Stimulated activated naive CD4-positive, alpha-beta T cell (primary cell): ENCODE results near the gene SETD7.
"Not testable (repeated sequence)": the region's sequence is repeated elsewhere in the genome, so short reads cannot be mapped to it uniquely, and the experiment has no call there.

Experiments used
- DNase-seq, 6 experiments: peaks; one replicate each; lab custom pipeline; 2025; lab: John Stamatoyannopoulos, UW

Gene SETD7

DNA sequence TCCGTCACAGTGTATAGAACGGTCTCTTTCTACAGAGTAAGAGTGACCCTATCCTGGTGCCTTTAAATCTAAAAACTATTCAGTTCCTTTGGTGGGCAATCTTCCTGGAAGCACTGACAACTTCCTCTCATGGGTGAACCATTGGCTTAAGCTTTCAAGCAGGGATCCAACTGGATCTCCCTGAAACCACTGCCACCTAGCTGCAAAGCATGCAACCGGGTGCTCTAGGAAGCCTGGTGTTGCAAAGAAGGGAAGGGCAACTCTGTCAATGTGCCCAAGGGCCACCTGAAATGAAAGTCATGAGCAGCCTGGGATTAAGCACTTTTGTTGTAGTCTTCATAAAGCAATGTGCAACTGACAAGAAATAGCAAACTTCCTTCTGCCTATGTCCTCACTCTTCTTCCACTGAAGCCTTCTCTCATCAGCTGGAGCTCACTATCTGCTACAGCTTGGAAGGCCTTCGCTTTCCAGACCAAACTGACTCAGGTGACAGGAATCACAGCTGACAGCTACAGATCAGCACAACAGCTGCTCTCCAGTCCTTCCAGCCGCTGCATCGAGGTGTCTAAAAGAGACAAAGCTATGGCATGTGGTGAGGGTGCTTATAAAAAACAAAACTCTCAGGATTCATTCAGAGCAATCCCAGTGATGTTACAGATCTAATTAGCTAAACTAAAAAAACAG lies 46.1 kb downstream of the SETD7 start:
- peak in 1 of 6 experiments; percentile 6 for DNase-seq

- DNase-seq, result no peak
Observed at GRCh38 chr4:139508581-139509237, 47.3 kb downstream of the SETD7 start.

GRCh38 chr4:139506774-139507173 lies 49.2 kb downstream of the SETD7 start:
- no peak for DNase-seq

DNA sequence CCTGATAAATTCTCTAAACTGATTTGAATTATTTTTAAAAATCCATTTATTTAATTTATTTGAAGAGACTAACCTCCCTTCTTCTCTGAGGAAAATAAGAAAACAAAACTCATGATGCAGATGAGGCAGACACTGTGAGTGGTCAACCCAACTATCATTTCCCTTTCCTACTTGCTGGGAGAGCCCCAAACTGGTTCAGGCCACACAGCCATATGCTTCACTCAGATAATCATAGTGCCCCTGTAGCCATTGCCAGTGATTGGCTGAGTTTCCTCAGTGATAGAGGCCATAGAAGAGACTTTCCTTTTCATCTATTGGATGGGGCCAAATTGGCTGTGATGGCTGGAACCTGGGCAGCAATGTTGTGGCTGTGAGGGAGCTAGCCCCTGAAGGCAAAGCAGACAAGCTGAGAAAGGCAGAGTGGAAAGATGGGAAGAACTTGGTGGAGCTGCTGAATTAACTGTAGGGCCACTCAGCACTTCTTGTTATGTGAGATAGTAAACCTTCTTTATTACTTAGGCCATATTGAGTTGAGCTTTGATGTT lies 52.3 kb downstream of the SETD7 start:
- no peak for DNase-seq

GRCh38 chr4:139501927-139502899 lies 53.8 kb downstream of the SETD7 start:
- no peak for DNase-seq

- DNase-seq, result no peak
Observed at GRCh38 chr4:139501527-139501926, 54.5 kb downstream of the SETD7 start.

- no peak for DNase-seq
Observed at GRCh38 chr4:139501117-139501516, 54.9 kb downstream of the SETD7 start.

- no peak for DNase-seq
Observed at GRCh38 chr4:139499186-139499585, 56.8 kb downstream of the SETD7 start.

DNA sequence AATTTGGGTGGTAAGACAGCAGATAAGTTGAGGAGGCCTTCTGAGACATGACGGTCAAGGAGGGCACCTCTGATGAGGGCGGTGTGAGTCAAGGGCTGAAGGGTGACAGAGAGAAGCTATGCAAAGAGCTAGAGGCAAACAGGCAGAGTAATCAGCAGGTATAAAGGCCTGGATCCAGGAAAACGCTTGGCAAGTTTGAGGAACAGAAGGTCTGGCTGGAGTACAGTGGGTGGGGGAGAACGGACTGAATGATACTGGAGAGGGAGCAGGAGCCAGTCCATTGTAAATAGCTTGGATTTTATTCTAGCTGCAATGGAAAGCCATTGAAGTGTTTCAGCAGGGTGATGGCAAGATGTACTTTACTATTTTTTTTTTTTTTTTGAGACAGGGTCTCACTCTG lies 62.8 kb downstream of the SETD7 start:
- DNase-seq, result no peak

DNA sequence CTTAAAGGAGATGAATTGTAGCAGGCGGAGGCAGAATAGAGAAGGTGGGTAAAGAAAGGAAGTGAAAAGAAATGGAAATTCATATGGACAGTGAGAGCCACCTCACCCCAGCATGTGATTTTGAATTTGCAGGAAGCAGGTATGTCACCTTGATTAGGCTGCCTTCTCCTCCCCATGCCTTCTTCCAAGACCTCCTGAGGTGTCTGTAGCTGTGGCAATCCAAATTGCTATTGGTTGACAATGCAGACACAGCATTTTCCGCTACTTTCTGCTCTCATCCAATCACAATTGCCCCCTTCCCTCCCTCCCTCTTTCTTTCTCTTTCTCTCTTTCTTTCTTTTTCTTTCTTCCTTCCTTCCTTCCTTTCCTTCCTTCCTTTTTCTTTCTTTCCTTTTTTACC lies 63.6 kb downstream of the SETD7 start:
- DNase-seq, result no peak

GRCh38 chr4:139489638-139490037 lies 66.4 kb downstream of the SETD7 start:
- no peak for DNase-seq

DNA sequence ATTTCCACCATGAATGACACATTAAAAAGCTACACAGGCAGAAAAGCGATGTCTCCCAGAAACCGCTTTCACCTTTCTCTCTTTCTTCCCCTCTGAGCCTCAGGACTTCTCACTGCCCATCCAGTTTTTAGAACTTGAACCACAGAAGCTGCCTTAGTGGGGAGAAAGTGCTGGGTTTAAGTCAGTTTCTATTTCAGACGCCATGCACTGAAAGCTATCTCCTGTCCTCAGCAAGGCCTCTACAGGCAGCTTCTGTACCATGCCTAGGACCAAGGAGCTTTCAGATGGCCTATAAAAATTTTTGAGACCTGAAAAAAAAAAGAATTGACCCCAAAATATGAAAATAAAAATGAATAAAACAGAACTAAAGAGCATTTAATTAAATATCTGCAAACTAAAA lies 67.6 kb downstream of the SETD7 start:
- no peak for DNase-seq

GRCh38 chr4:139484783-139485311 lies 71.2 kb downstream of the SETD7 start:
- DNase-seq, result no peak

DNA sequence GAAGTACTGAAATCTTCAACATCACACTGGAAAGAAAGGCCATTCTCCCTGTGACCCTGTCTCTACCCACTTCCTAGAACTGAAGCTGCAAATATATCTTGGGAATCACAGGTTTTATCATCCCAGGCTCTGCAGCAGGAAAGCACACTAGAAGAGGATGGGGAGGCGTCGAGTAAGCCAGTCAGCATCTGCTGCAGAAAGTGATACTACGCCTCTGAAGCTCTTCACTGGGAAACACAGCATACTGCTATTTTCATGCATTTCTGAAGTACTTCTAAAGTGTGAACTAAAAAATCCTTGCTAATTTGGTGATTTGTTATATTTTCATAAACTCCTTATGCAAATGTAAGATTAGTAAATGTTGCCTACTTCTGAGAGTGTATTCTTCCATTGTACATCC lies 73.0 kb downstream of the SETD7 start:
- DNase-seq, result no peak

DNA sequence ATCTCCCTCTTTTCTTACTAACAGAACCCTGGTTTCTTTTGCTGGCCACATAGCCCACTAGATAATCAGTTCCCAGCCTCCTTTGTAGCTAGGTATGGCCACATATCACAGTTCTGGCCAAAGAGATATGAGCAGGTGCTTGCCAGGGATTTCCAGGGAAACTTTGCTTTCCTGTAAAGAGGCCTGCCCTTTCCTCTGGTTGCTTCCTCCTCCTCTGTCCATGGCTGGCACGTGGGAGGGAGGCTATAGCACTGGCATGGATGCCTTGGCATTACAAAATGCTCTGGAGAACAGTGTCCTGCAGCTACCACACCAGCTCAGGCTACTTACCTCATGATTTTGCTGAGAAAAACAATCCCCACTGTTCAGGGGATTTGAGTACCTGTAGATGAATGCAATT lies 74.6 kb downstream of the SETD7 start:
- no peak for DNase-seq

- DNase-seq, result no peak
Observed at GRCh38 chr4:139476363-139476762, 79.7 kb downstream of the SETD7 start.

DNA sequence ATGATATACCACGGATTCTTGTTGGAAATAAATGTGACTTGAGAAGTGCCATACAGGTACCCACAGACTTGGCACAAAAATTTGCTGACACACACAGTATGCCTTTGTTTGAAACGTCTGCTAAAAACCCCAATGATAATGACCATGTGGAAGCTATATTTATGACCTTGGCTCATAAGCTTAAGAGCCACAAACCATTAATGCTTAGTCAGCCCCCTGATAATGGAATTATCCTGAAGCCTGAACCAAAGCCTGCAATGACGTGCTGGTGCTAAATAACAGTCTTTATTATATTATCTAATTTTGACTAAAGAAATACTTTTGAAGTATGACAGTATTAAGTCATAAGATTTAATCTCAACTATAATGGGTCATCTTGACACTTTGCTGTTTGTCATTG lies 83.2 kb downstream of the SETD7 start:
- no peak for DNase-seq

- no peak for DNase-seq
Observed at GRCh38 chr4:139470997-139471665, 84.9 kb downstream of the SETD7 start.

DNA sequence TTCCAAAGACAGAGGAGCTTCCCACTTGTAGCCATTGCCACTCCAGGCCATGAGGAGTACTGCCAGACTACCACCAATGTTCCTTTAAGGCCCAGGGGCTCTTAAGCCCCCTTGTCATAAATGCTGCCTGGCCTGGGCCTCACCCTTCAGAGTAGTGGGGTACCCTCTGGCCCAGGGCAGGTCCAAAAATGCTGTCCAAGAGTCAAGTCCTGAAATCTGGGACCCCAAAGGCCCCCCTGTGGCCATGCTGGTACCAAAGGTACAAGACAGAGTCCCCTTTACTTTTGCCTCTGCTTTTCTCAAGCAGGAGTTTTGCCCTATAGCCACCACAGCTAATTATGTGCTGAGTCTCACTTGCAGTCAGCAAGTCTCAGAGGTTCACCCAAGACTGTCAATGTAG lies 85.7 kb downstream of the SETD7 start:
- DNase-seq, result no peak

GRCh38 chr4:139469869-139470268 lies 86.2 kb downstream of the SETD7 start:
- no peak for DNase-seq

- DNase-seq, result no peak
Observed at GRCh38 chr4:139469216-139469615, 86.8 kb downstream of the SETD7 start.

DNA sequence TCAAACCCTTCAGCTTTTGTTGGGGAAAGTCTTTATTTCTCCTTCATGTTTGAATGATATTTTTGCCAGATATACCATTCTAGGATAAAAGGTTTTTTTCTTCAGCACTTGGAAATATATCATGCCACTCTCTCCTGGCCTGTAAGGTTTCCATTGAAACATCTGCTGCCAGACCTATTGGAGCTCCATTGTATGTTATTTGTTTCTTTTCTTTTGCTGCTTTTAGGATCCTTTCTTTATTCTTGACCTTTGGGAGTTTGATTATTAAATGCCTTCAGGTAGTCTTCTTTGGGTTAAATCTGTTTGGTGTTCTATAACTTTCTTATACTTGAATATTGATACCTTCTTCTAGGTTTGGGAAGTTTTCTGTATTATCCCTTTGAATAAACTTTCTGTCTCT lies 87.3 kb downstream of the SETD7 start:
- DNase-seq, result not testable (repeated sequence)
